ENCODE data around the gene PTH.

Gene PTH

GRCh38 chr11:13495929-13496328 lies at the start of gene PTH:
PTH (minus strand) TSS chr11:13495997; CDS start chr11:13492855, 3,142 bp downstream.
- no peak for DNase-seq (ENCODE audit: low read depth)

GRCh38 chr11:13538044-13538443 lies 42.2 kb upstream of the PTH start:
- DNase-seq (ENCODE audit: low read depth): no peak

- no peak for DNase-seq (ENCODE audit: low read depth)
Observed at GRCh38 chr11:13535819-13536218, 40.0 kb upstream of the PTH start.

GRCh38 chr11:13534358-13534757 lies 38.6 kb upstream of the PTH start:
- DNase-seq (ENCODE audit: low read depth): no peak

GRCh38 chr11:13525257-13525656 lies 29.5 kb upstream of the PTH start:
- no peak for DNase-seq (ENCODE audit: low read depth)

- DNase-seq (ENCODE audit: low read depth): no peak
Observed at GRCh38 chr11:13503393-13503792, 7.6 kb upstream of the PTH start.

GRCh38 chr11:13502492-13502891 lies 6.7 kb upstream of the PTH start:
- no peak for DNase-seq (ENCODE audit: low read depth)

- no peak for DNase-seq (ENCODE audit: low read depth)
Observed at GRCh38 chr11:13494051-13494450, 1.7 kb downstream of the PTH start.

GRCh38 chr11:13487661-13488030 lies 8.2 kb downstream of the PTH start:
- DNase-seq (ENCODE audit: low read depth): no peak

- DNase-seq (ENCODE audit: low read depth): peak; percentile 34
Observed at GRCh38 chr11:13486926-13487660, 8.7 kb downstream of the PTH start.

- DNase-seq (ENCODE audit: low read depth): no peak
Observed at GRCh38 chr11:13480198-13480597, 15.6 kb downstream of the PTH start.

- no peak for DNase-seq (ENCODE audit: low read depth)
Observed at GRCh38 chr11:13479688-13480087, 16.1 kb downstream of the PTH start.

GRCh38 chr11:13475091-13475490 lies 20.7 kb downstream of the PTH start:
- no peak for DNase-seq (ENCODE audit: low read depth)

GRCh38 chr11:13473013-13473722 lies 22.6 kb downstream of the PTH start:
- no peak for DNase-seq (ENCODE audit: low read depth)

GRCh38 chr11:13468750-13469149 lies 27.0 kb downstream of the PTH start:
- no peak for DNase-seq (ENCODE audit: low read depth)

GRCh38 chr11:13465909-13466371 lies 29.9 kb downstream of the PTH start:
- DNase-seq (ENCODE audit: low read depth): no peak

- no peak for DNase-seq (ENCODE audit: low read depth)
Observed at GRCh38 chr11:13463779-13464290, 32.0 kb downstream of the PTH start.

- peak; percentile 75 for DNase-seq (ENCODE audit: low read depth)
Observed at GRCh38 chr11:13462901-13463778, 32.7 kb downstream of the PTH start, which contains the start of gene BTBD10. BTBD10 (minus strand) TSS chr11:13463222; CDS start chr11:13445124, 18,098 bp downstream.

GRCh38 chr11:13462311-13462900 lies 33.4 kb downstream of the PTH start:
- peak; percentile 25 for DNase-seq (ENCODE audit: low read depth)

- no peak for DNase-seq (ENCODE audit: low read depth)
Observed at GRCh38 chr11:13461291-13461690, 34.5 kb downstream of the PTH start.

GRCh38 chr11:13450832-13451397 lies 44.9 kb downstream of the PTH start:
- no peak for DNase-seq (ENCODE audit: low read depth)

Data from stimulated activated CD8-positive, alpha-beta memory T cell treated with anti-CD3 and anti-CD28 coated beads, Interleukin-15, amount 100 ng/mL, for 24 hours (primary cell).